ENCODE data around the gene CLBA1. TPM values are rescaled to one million over a fixed set of nuclear protein-coding genes. Genes with fewer than 3 reads are reported as not detected.
"Not testable (repeated sequence)": the region's sequence is repeated elsewhere in the genome, so short reads cannot be mapped to it uniquely, and the experiment has no call there.

The CLBA1 gene
- total RNA-seq, 1 donor from 2014 or later: 10.5 TPM

DNA sequence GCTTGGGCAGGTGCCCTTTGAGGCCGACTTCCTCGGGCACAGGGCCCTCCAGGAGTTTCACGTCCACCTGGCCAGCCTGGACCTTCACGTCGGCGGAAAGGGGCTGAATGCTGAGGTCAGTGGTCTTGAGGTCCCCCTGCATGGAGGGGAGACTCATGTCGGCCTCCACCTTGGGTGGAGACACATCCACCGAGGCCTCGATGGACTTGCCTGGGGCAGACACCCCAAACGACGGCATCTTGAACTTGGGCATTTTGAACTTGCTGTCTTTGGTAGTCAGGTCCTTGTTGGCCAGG, 36.9 kb upstream of the CLBA1 start:
- no peaks in the 10 kb centered on the region for H3K36me3 ChIP-seq
- DNase-seq (no peak), ATAC-seq (no peak)
- H3K27me3 ChIP-seq (ENCODE audit: low read depth): no peaks in the 10 kb centered on the region
- H3K27ac ChIP-seq: no peak overlapping the region
- no peaks in the 10 kb centered on the region for H3K4me1 ChIP-seq
- TF ChIP-seq, protein P1, sequence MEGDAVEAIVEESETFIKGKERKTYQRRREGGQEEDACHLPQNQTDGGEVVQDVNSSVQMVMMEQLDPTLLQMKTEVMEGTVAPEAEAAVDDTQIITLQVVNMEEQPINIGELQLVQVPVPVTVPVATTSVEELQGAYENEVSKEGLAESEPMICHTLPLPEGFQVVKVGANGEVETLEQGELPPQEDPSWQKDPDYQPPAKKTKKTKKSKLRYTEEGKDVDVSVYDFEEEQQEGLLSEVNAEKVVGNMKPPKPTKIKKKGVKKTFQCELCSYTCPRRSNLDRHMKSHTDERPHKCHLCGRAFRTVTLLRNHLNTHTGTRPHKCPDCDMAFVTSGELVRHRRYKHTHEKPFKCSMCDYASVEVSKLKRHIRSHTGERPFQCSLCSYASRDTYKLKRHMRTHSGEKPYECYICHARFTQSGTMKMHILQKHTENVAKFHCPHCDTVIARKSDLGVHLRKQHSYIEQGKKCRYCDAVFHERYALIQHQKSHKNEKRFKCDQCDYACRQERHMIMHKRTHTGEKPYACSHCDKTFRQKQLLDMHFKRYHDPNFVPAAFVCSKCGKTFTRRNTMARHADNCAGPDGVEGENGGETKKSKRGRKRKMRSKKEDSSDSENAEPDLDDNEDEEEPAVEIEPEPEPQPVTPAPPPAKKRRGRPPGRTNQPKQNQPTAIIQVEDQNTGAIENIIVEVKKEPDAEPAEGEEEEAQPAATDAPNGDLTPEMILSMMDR (IDR thresholded peaks at IDR 0.05): no peak
- no peaks in the 10 kb centered on the region for H3K9me3 ChIP-seq
- no peak overlapping the region for H3K4me3 ChIP-seq
- intact Hi-C loops (cut with DNase I): no loop called here

DNA sequence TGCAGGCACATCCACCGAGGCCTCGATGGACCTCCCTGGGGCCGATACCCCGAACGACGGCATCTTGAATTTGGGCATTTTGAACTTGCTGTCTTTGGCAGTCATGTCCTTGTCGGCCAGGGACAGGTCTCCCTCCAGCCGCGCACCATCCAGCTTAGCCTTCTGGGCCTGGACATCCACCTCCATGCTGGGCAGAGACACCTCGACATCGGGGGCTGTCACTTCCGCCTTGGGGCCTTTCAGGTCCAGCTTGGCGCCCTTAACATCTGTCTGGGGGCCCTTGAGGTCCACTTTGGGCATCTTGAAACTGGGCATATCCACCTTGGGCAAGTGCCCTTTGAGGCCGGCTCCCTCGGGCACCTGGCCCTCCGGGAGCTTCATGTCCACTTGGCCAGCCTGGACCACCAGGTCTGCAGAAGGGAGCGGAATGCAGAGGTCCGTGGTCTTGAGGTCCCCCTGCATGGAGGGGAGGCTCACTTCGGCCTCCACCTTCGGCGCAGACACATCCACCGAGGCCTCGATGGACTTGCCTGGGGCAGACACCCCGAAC, 36.1 kb upstream of the CLBA1 start:
- intact Hi-C loops (cut with DNase I): not testable (repeated sequence)

DNA sequence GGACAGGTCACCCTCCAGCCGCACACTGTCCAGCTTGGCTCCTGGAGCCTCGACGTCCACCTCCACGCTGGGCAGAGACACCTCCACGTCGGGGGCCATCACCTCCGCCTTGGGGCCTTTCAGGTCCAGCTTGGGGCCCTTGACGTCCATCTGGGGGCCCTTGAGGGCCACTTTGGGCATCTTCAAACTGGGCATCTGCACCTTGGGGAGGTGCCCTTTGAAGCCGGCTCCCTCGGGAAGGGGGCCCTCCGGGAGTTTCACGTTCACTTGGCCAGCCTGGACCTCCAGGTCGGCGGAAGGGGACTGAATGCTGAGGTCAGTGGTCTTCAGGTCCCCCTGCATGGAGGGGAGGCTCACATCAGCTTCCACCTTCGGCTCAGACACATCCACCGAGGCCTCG, 35.6 kb upstream of the CLBA1 start:
- ATAC-seq (no peak), DNase-seq (peak; percentile 32)
- Histone ChIP-seq H3K36me3 (no peaks in the 10 kb centered on the region), H3K9me3 (no peaks in the 10 kb centered on the region), H3K27ac (no peak overlapping the region), H3K4me1 (no peaks in the 10 kb centered on the region), H3K4me3 (no peak overlapping the region), H3K27me3 (ENCODE audit: low read depth) (no peaks in the 10 kb centered on the region)
- intact Hi-C loops (cut with DNase I): no loop called here
- TF ChIP-seq, protein P1 (IDR thresholded peaks at IDR 0.05): no peak

More for the DNA sequence above, 36.1 kb upstream of the CLBA1 start:
- H3K4me1 ChIP-seq; H3K36me3 ChIP-seq; H3K27me3 ChIP-seq (ENCODE audit: low read depth); H3K4me3 ChIP-seq; DNase-seq; H3K27ac ChIP-seq; ATAC-seq; H3K9me3 ChIP-seq: not testable (repeated sequence)

DNA sequence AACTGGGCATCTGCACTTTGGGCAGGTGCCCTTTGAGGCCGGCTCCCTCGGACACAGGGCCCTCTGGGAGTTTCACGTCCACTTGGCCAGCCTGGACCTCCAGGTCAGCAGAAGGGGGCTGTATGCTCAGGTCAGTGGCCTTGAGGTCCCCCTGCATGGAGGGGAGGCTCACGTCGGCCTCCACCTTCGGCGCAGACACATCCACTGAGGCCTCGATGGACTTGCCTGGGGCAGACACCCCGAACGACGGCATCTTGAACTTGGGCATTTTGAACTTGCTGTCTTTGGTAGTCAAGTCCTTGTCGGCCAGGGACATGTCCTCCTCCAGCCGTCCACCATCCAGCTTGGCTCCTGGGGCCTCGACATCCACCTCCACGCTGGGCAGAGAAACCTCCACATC, 34.9 kb upstream of the CLBA1 start:
- H3K36me3 ChIP-seq; H3K4me3 ChIP-seq; H3K27ac ChIP-seq; ATAC-seq; H3K4me1 ChIP-seq; intact Hi-C loops (cut with DNase I); H3K27me3 ChIP-seq (ENCODE audit: low read depth); H3K9me3 ChIP-seq; DNase-seq: not testable (repeated sequence)

DNA sequence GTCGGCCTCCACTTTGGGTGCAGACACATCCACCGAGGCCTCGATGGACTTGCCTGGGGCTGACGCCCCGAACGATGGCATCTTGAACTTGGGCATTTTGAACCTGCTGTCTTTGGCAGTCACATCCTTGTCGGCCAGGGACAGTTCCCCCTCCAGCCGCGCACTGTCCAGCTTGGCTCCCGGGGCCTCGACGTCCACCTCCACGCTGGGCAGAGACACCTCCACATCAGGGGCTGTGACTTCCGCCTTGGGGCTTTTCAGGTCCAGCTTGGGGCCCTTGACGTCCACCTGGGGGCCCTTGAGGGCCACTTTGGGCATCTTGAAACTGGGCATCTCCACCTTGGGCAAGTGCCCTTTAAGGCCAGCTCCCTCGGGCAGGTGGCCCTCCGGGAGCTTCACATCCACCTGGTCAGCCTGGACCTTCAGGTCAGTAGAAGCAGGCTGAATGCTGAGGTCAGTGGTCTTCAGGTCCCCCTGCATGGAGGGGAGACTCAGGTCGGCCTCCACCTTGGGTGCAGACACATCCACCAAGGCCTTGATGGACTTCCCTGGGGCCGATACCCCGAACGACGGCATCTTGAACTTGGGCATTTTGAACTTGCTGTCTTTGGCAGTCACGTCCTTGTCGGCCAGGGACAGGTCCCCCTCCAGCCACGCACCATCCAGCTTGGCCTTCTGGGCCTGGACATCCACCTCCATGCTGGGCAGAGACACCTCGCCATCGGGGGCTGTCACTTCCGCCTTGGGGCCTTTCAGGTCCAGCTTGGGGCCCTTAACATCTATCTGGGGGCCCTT, 33.5 kb upstream of the CLBA1 start:
- intact Hi-C loops (cut with DNase I); H3K27me3 ChIP-seq (ENCODE audit: low read depth); H3K4me3 ChIP-seq; H3K36me3 ChIP-seq; ATAC-seq; H3K27ac ChIP-seq; DNase-seq; H3K4me1 ChIP-seq; H3K9me3 ChIP-seq: not testable (repeated sequence)

DNA sequence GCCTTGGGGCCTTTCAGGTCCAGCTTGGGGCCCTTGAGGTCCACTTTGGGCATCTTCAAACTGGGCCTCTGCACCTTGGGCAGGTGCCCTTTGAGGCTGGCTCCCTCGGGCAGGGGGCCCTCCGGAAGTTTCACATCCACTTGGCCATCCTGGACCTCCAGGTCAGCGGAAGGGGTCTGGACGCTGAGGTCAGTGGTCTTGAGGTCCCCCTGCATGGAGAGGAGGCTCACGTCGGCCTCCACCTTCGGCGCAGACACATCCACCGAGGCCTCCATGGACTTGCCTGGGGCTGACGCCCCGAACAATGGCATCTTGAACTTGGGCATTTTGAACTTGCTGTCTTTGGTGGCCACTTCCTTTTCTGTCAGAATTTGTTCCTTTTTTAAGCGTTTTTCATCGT, 32.5 kb upstream of the CLBA1 start:
- TF ChIP-seq, protein P1 (IDR thresholded peaks at IDR 0.05): no peak

DNA sequence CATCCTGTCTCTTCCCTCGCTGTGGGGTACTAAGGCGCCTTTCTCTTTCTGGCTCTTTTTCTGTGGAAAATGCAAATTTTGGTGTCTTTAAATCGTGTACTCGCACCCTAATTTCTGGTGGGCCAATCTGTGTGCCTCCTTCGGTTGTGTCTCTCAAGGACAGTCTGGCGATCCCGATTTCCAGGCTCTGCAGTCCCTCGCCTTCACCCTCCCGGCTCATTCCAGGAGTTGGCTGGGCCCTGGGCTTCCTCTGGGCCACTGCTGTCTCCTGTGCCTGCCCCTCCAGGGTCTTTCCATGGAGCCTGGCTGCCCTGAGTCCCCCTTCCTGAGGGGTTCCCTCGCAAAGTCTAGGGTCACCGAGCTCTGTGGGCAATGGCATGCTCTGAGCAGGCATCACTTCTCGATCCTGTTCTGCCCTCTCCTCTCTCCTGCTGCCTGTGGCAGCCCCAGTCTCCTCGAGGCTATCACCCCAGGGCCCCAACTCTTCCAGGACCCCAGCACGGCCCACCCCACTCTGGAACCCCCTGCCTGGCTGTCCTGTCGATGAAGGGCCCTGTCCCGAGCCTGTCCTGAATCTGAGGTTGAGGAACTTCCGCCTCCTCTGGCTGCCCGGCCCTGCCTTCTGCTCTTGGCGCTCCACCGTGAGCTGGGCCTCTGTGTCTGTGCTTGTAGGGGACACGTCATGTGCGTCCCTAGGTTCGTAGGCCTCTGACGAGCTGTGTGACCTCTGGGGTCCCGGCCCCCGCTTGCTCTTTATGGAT, 31.5 kb upstream of the CLBA1 start:
- intact Hi-C loops (cut with DNase I): no loop called here
- TF ChIP-seq, protein P1 (IDR thresholded peaks at IDR 0.05): no peak
- DNase-seq (peak; percentile 29), ATAC-seq (no peak)
- H3K9me3 ChIP-seq: no peaks in the 10 kb centered on the region
- H3K27me3 ChIP-seq (ENCODE audit: low read depth): peaks cover 8% of the 10 kb centered on the region
- no peaks in the 10 kb centered on the region for H3K4me1 ChIP-seq
- H3K4me3 ChIP-seq: no peak overlapping the region
- H3K36me3 ChIP-seq: no peaks in the 10 kb centered on the region
- H3K27ac ChIP-seq: no peak overlapping the region

More for the DNA sequence above, 32.5 kb upstream of the CLBA1 start:
- no peaks in the 10 kb centered on the region for H3K4me1 ChIP-seq
- H3K4me3 ChIP-seq: no peak overlapping the region
- no peaks in the 10 kb centered on the region for H3K9me3 ChIP-seq
- intact Hi-C loops (cut with DNase I): no loop called here
- DNase-seq: no peak
- H3K27ac ChIP-seq: no peak overlapping the region
- no peaks in the 10 kb centered on the region for H3K36me3 ChIP-seq
- H3K27me3 ChIP-seq (ENCODE audit: low read depth): peaks cover 8% of the 10 kb centered on the region
- no peak for ATAC-seq
